BLaER1 treated with 17β-estradiol and CSF1 and Interleukin-3, amounts not matched to agents 10 nM and 100 nM (cell line): ENCODE results near the gene HOXC9.

Source experiments
- H3K27ac ChIP-seq, 11 experiments: shearing (Covaris generic); formaldehyde crosslinking; 2 replicates each; pipeline ENCODE4 v1.8.1; 2022
- H3K27me3 ChIP-seq, 11 experiments: shearing (Covaris generic); formaldehyde crosslinking; 2 replicates each; pipeline ENCODE4 v1.8.1; 2022
- H3K36me3 ChIP-seq, 11 experiments: shearing (Covaris generic); formaldehyde crosslinking; 2 replicates each; pipeline ENCODE4 v1.8.1; 2022
- H3K4me1 ChIP-seq, 10 experiments: shearing (Covaris generic); formaldehyde crosslinking; 2 replicates each; pipeline ENCODE4 v1.8.1; 2022
- H3K4me2 ChIP-seq, 11 experiments: shearing (Covaris generic); formaldehyde crosslinking; 2 replicates each; pipeline ENCODE4 v1.8.1; 2022
- H3K4me3 ChIP-seq, 10 experiments: shearing (Covaris generic); formaldehyde crosslinking; 2 replicates each; pipeline ENCODE4 v1.8.1; 2022
- H3K9ac ChIP-seq, 11 experiments: shearing (Covaris generic); formaldehyde crosslinking; 2 replicates each; pipeline ENCODE4 v1.8.1; 2022
- H3K9me3 ChIP-seq, 11 experiments: shearing (Covaris generic); formaldehyde crosslinking; replicated peaks in 1 of 11; 2 replicates each; pipeline ENCODE4 v1.8.1; 2022
- H4K20me1 ChIP-seq, 11 experiments: shearing (Covaris generic); formaldehyde crosslinking; 2 replicates each; pipeline ENCODE4 v1.8.1; 2022
- Cebpa-rat ChIP-seq, 11 experiments: shearing (Covaris generic); IDR thresholded peaks; 2 replicates each; pipeline ENCODE4 v1.8.1; 2022

HOXC9 gene

DNA sequence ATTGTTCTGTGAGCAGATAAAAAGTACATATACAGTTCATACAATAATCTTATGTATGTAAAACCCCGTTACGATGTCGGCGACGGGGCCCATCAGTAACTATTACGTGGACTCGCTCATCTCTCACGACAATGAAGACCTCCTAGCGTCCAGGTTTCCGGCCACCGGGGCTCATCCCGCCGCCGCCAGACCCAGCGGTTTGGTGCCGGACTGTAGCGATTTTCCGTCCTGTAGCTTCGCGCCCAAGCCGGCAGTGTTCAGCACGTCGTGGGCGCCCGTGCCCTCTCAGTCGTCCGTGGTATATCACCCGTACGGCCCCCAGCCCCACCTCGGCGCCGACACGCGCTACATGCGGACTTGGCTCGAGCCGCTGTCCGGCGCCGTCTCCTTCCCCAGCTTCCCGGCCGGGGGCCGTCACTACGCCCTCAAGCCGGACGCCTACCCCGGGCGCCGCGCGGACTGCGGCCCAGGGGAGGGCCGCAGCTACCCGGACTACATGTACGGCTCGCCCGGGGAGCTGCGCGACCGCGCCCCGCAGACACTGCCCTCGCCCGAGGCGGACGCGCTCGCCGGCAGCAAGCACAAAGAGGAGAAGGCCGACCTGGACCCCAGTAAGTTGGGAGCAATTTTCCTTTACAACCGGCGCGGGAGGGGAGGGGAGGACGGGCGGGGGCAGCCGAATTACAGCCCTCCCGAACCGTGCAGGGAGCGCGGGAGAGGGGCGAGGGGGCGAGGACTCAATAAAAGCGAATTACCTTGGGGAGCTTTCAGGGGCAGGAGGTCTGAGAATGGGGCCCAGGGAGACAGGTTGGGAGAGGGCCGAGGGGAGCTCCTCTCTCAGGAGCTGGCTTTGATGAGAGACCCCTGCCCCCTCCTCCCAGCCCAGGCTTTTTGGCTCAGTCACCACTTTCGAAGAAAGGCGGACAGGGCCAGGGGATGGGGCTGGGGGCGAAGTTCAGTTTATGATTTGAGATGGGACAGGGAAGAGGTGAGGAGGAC lies at the start of gene HOXC9:
Gene HOXC9 (plus strand): TSS at position 46 of the 999 bp plus-strand sequence. CDS start 28 bp downstream, at position 74.
- Histone ChIP-seq H3K27me3 (peaks cover 100% of the 10 kb centered on the region in 11 experiments), H3K4me3 (no peak within 1 kb of the TSS), H3K4me2 (no peak within 1 kb of the TSS), H3K9me3 (peaks cover 0 to 11% (median 7%) of the 10 kb centered on the region in 11 experiments; a peak in 13 of 22 replicates), H3K27ac (no peak within 1 kb of the TSS), H3K36me3 (no peaks in the 10 kb centered on the region), H3K4me1 (peaks cover 0 to 9% (median 5%) of the 10 kb centered on the region in 10 experiments; a peak in 8 of 20 replicates), H3K9ac (no peak within 1 kb of the TSS), H4K20me1 (peaks cover 0 to 95% (median 83%) of the 10 kb centered on the region in 11 experiments; a peak in 17 of 22 replicates)
- no peak for TF ChIP-seq Cebpa-rat (IDR thresholded peaks at IDR 0.05)

DNA sequence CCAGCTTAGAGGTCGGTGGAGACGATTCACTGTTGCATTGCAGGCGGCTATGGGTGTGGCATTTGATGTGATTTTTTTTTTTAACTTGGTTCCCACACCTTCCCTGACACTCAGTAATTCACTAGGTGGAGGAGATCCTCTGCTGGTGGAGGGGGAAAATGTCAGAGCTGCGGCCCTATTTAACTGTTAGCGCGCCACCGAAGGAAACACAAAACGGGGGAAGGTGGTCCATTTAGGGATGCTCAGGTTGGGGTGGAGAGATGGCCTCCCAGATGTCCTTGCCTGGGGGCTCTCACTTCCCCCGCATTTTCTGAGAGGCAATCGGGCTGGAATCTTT lies 49.6 kb upstream of the HOXC9 start:
- Histone ChIP-seq H3K9ac (no peak overlapping the region), H3K4me3 (no peak overlapping the region), H3K4me2 (no peak overlapping the region), H3K9me3 (peaks cover 9 to 59% (median 25%) of the 10 kb centered on the region in 11 experiments; a peak in 20 of 22 replicates), H3K27me3 (peaks cover 100% of the 10 kb centered on the region in 11 experiments), H3K4me1 (no peaks in the 10 kb centered on the region), H3K27ac (no peak overlapping the region), H3K36me3 (no peaks in the 10 kb centered on the region), H4K20me1 (peaks cover 0 to 87% (median 62%) of the 10 kb centered on the region in 11 experiments; a peak in 17 of 22 replicates)
- no peak for TF ChIP-seq Cebpa-rat (IDR thresholded peaks at IDR 0.05)

DNA sequence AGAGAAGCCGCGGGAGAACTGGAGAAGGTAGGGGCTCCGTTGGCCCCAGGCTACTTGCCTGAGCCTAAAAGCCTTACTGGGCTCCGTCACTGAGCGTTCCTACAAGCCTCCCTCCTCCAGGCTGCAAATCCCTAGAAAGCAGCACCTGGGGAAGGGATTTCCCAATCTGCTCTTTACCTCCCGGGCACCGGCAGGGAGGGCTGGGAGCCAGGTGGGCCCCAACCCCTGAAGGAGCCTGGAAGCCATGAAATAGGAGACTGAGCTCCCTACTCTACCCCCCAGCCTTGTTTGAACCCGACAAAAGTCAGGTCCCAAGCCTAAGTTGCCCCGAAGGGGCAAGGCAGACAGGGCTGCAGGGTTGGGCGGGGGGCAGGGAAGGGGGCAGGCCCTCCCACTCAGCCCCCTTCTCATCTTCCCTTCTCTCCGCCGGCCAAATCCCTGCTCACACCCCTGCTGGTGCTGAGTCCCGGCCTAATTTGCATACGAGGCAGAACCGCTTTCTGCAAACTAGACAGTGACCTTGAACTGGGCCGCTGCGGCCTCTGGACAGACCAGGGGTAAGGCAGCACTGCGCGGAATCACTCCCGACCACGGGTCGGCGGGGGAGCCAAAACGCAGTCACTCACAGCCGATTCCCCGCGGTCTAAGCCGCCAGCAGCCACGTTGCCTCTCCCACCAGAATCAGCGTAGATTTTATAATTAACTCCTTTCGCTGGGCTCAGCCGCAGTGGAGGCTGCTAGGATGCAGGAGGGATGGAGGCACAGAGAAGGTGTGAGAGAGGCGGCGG lies 49.0 kb upstream of the HOXC9 start:
- no peak overlapping the region for H3K4me2 ChIP-seq
- peaks cover 100% of the 10 kb centered on the region in 11 experiments for H3K27me3 ChIP-seq
- peaks cover 9 to 59% (median 20%) of the 10 kb centered on the region in 11 experiments; a peak in 20 of 22 replicates for H3K9me3 ChIP-seq
- H3K4me1 ChIP-seq: no peaks in the 10 kb centered on the region
- no peaks in the 10 kb centered on the region for H3K36me3 ChIP-seq
- H3K27ac ChIP-seq: no peak overlapping the region
- H3K9ac ChIP-seq: no peak overlapping the region
- no peak overlapping the region for H3K4me3 ChIP-seq
- peaks cover 0 to 87% (median 66%) of the 10 kb centered on the region in 11 experiments; a peak in 17 of 22 replicates for H4K20me1 ChIP-seq
- TF ChIP-seq Cebpa-rat (IDR thresholded peaks at IDR 0.05): no peak

DNA sequence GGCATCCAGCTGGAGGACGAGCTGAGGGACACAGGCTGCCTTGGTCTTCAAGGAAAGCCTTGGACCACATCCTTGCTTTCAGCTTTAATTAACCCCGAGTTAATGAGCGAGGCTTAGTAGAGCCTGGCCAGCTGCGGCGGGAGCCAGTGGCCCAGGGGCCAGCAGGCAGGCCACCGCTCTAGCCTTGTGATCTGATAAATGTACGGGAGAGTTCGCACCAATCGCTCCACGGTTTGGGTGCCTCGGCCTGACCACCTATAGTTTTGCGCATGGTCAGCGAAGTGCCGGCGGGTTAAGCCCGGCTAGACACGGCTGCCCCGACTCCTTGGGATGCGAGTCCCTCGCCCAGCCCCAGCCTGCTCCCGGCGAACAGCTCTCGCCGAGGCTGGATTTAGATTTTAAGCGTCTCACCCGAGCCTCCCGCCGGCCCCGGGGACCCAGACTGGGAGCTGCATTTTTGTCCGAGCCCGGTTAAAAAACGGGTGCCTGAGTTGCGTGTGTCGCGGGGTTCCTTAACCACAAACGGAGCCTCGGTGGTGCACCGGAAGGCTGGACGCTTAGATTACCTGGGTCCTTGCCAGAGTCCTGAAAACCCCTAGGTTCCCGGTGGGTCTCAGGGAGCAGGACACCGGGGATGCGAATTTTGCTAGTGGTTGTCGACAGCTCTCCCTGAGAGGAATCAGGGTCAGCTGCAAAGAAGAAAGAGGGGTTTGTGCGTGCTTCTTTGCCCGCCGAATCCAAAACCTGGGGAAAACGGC lies 48.2 kb upstream of the HOXC9 start:
- peaks cover 0 to 89% (median 73%) of the 10 kb centered on the region in 11 experiments; a peak in 17 of 22 replicates for H4K20me1 ChIP-seq
- H3K9me3 ChIP-seq: peaks cover 9 to 64% (median 20%) of the 10 kb centered on the region in 11 experiments; a peak in 20 of 22 replicates
- no peak overlapping the region for H3K9ac ChIP-seq
- no peak overlapping the region for H3K4me3 ChIP-seq
- H3K27ac ChIP-seq: no peak overlapping the region
- no peak overlapping the region for H3K4me2 ChIP-seq
- H3K36me3 ChIP-seq: no peaks in the 10 kb centered on the region
- H3K27me3 ChIP-seq: peaks cover 100% of the 10 kb centered on the region in 11 experiments
- no peak for TF ChIP-seq Cebpa-rat (IDR thresholded peaks at IDR 0.05)
- H3K4me1 ChIP-seq: peaks cover 0 to 5% (median 3%) of the 10 kb centered on the region in 10 experiments; a peak in 8 of 20 replicates

GRCh38 chr12:53952335-53952694 lies 47.6 kb upstream of the HOXC9 start:
- Histone ChIP-seq H3K9ac (no peak overlapping the region), H3K9me3 (peaks cover 9 to 69% (median 20%) of the 10 kb centered on the region in 11 experiments; a peak in 20 of 22 replicates), H4K20me1 (peaks cover 0 to 92% (median 78%) of the 10 kb centered on the region in 11 experiments; a peak in 17 of 22 replicates), H3K4me1 (peaks cover 0 to 9% (median 7%) of the 10 kb centered on the region in 10 experiments; a peak in 8 of 20 replicates), H3K27ac (no peak overlapping the region), H3K27me3 (peaks cover 100% of the 10 kb centered on the region in 11 experiments), H3K4me3 (no peak overlapping the region), H3K4me2 (no peak overlapping the region), H3K36me3 (no peaks in the 10 kb centered on the region)
- TF ChIP-seq Cebpa-rat (IDR thresholded peaks at IDR 0.05): no peak

DNA sequence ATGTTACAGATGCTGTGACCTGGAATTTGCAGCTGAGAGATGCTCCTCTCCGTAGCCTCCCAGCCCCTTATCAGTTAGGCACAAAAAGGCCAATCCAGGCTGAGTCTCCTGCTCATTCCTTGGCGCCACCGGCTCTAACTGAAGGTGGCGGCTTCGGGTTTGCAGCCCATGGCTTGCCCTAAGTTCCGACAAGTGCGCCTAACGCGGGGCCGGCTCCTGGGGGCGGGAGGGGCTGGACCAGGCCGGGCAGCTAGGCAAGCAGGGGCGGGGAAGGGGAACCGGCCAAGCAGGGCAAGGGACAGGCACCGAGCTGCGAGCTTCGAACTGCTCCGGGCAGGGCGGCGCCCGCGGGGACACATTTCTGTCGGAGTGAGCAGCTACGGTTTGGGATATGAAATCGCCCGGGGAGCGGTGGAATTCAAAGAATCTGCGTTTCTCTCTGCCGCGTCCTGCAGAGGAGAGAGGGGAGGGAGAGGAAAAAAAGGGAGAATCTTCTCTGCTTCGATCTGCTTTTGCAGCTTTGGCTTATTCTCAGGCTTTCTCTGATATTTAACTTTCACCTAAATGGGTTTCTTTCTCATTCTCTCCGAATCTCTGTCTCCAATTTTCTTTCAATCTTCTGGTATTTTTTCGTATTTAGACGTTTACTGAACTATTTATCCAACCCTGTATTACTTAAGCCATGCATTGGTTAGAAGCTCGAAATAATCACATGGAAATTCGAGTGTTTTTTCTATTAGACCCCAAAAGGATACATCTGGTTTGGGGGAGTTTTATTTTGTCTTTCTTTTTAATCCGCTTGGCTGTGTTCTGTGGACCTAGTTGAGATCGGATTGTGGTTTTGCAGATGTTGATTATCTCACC lies 46.9 kb upstream of the HOXC9 start:
- Histone ChIP-seq H3K4me1 (peaks cover 0 to 9% (median 7%) of the 10 kb centered on the region in 10 experiments; a peak in 8 of 20 replicates), H3K27me3 (peaks cover 100% of the 10 kb centered on the region in 11 experiments), H3K9ac (no peak overlapping the region), H4K20me1 (peaks cover 0 to 96% (median 85%) of the 10 kb centered on the region in 11 experiments; a peak in 17 of 22 replicates), H3K36me3 (no peaks in the 10 kb centered on the region), H3K4me2 (no peak overlapping the region), H3K9me3 (peaks cover 9 to 71% (median 20%) of the 10 kb centered on the region in 11 experiments; a peak in 20 of 22 replicates), H3K27ac (no peak overlapping the region), H3K4me3 (no peak overlapping the region)
- TF ChIP-seq Cebpa-rat (IDR thresholded peaks at IDR 0.05): no peak

DNA sequence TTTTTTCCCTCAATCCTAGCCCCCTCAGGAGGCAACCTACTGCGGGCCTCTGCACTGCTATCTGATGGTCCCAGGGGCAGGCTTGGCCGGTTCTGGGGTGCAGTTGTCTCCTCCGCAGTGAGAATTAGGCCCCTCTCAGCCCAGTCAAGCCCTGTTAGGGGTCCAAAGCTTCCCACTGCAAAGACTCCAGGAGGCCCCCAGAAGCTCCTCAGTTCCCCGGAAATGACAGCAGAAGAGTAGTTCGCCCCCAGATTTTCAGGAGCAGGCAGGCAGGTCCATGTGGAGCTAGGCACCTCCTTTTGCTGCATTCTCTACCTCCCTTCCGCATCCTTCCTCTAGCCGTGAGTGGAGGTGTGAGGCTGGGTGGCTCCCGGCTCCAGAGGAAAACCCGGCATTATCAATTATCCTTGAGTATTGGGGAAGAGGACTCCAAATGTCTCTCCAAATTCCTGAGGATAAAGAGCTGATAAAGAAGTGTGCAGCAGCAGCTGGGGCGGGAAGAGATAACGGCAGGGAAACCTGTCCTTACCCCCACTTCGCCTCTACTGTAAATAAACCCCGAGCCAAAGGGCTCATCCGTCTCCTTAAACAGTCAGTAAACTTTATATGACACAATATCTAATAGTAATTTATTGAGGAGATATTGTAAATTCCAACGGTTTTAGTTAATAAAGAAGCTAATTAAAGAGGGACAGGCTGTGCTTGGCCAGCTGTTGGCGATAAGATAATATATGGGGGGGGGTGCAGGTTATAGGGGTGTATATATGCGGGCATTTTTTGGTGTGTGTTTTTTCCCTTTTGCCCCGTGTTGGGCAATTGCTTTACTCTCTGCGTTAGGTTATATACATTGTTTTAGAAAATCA lies 45.9 kb upstream of the HOXC9 start:
- Histone ChIP-seq H3K9me3 (peaks cover 9 to 68% (median 19%) of the 10 kb centered on the region in 11 experiments; a peak in 19 of 22 replicates), H3K4me1 (peaks cover 0 to 9% (median 7%) of the 10 kb centered on the region in 10 experiments; a peak in 8 of 20 replicates), H4K20me1 (peaks cover 0 to 95% (median 84%) of the 10 kb centered on the region in 11 experiments; a peak in 17 of 22 replicates), H3K9ac (no peak overlapping the region), H3K27me3 (peaks cover 100% of the 10 kb centered on the region in 11 experiments), H3K4me2 (no peak overlapping the region), H3K27ac (no peak overlapping the region), H3K4me3 (no peak overlapping the region), H3K36me3 (no peaks in the 10 kb centered on the region)
- TF ChIP-seq Cebpa-rat (IDR thresholded peaks at IDR 0.05): no peak
